Glomerular endothelial cell (primary cell): ENCODE measurements around the gene IL1RAPL2. TPM values are rescaled to one million over a fixed set of nuclear protein-coding genes. Genes with fewer than 3 reads are reported as not detected.
"Not testable (repeated sequence)": the region's sequence is repeated elsewhere in the genome, so short reads cannot be mapped to it uniquely, and the experiment has no call there.

ENCODE experiments used
- DNase-seq: peaks from one replicate; pipeline ENCODE4 v3.0.0-alpha.2; 2011; ENCODE audit warnings: low read depth, low spot score; ENCODE audit errors: extremely low read depth
- total RNA-seq: library from RNA; depleted of rRNA; stranded (reverse); fragments of >200 nt; gene quantifications from 2 replicates; pipeline ENCODE4 v1.2.3, GENCODE V29; 2015

IL1RAPL2 gene
- total RNA-seq, 1 donor from 2014 or later, result not detected

- DNase-seq, result no peak
Measured at GRCh38 chrX:105006103-105006502, 440.1 kb downstream of the IL1RAPL2 start.

GRCh38 chrX:105006996-105007395 is 441.0 kb downstream of the IL1RAPL2 start:
- DNase-seq, result no peak

GRCh38 chrX:105013719-105014118 is 447.7 kb downstream of the IL1RAPL2 start:
- no peak for DNase-seq

DNA sequence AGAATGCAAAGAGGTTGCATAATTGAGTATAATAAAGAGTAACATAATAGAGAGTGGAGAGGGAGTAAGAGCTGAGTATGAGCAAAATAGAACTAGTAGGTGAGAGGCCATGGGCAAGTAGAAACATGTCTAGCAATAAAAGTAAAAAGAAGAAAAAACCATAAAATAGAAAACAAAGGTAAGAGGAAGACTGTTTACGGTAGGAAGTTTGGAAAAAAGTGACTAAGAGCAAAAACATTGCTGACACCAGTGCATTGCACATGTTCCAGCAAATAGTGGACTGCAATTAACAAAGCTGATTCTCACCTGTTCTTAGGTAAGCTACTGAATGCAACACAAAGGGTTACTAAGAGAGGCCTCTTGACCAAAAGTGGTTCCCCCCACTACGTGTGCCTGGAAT is 451.6 kb downstream of the IL1RAPL2 start:
- DNase-seq, result no peak

DNA sequence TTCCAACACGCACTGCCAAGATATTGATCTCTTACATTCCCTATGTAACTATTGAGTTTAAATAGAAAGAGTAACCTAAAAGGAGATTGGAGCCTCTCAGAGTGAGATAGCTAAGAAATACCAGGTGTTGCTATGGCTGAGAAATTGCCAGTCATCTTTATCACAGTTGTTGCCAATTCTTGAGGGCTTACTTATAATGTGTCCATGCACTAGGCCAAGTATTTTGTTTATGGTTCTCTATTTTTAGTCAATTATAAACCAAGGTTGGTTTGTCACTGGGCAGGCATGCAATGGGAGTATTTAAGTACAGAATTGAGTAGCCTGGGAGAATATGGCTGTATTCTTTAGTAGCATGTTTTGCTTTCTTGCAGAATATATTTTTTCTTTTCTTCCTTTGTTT is 452.9 kb downstream of the IL1RAPL2 start:
- no peak for DNase-seq

GRCh38 chrX:105028962-105029361 is 463.0 kb downstream of the IL1RAPL2 start:
- not testable (repeated sequence) for DNase-seq

DNA sequence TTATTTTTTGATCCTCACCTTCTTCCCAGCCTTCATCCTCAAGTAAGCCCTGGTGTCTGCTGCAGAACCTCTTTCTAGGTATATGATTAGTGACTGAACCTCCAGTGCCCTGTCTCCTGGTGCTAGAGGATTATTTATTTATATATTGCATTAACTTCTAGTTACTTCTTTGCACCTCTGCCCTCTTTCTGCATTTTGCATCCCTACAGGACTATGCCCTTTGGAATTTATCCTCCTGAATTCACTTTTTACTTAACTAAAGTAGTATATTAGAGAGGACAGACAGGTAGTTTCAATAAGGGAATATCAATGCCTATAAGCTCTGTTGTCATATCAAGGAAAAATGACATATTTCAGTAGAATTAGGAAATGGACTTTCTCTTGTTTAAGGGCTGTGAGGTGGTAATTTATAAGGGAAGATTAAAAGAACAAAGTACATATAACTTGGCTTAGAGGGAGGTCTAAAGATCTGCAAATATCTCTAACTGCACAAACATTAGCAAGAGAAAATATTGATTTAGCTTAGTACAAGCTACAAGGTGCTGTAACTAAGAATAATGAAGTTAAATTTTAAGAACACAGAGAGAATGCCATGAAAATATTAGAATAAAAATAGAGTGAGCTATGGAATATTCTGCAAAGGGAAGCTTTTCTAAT is 472.8 kb downstream of the IL1RAPL2 start:
- no peak for DNase-seq

DNA sequence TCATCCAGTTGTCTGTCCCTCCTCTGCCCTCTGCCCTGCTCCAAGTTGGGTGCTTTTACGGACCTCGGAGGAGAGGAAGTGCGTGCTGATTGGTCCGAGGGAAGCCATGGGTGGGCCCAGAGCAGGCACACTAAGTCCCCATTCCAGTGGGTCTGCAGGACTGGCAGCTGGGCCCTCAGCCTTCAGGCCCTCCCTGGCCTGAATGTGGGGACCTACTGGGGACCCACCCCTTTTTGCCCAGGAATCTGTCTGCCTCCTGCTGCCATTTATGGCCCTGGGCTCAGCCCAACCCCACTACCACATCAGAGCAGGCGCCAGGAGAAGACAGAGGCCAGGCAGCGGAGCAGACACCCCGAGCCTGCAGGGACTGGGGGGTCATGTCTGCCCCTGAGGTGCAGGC is 484.9 kb downstream of the IL1RAPL2 start:
- DNase-seq, result no peak

GRCh38 chrX:105051364-105051763 is 485.4 kb downstream of the IL1RAPL2 start:
- DNase-seq, result no peak

GRCh38 chrX:105052926-105053325 is 486.9 kb downstream of the IL1RAPL2 start:
- DNase-seq, result no peak

GRCh38 chrX:105063743-105064142 is 497.7 kb downstream of the IL1RAPL2 start:
- no peak for DNase-seq

GRCh38 chrX:105098201-105098600 is 532.2 kb downstream of the IL1RAPL2 start:
- DNase-seq, result no peak

GRCh38 chrX:105098812-105099211 is 532.8 kb downstream of the IL1RAPL2 start:
- DNase-seq, result no peak

DNA sequence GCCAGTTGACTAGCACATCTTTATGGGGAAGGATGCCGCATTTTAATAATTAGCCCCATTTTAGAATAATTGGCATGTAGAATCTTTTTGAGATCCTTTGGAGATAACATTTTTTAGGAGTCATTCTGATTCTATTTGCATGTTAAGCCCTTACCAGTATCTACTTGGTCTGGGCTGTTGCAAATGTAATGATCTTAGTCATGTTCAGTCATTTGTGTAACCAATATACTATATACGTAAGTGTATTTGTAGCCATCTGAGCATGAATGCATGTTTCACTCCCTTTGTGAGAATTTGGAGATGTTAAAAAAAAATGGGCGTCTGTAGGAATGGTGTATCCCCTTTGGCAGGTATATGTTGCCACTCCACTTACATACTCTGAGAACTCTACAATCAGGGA is 535.4 kb downstream of the IL1RAPL2 start:
- DNase-seq, result no peak

GRCh38 chrX:105109936-105110335 is 543.9 kb downstream of the IL1RAPL2 start:
- no peak for DNase-seq

DNA sequence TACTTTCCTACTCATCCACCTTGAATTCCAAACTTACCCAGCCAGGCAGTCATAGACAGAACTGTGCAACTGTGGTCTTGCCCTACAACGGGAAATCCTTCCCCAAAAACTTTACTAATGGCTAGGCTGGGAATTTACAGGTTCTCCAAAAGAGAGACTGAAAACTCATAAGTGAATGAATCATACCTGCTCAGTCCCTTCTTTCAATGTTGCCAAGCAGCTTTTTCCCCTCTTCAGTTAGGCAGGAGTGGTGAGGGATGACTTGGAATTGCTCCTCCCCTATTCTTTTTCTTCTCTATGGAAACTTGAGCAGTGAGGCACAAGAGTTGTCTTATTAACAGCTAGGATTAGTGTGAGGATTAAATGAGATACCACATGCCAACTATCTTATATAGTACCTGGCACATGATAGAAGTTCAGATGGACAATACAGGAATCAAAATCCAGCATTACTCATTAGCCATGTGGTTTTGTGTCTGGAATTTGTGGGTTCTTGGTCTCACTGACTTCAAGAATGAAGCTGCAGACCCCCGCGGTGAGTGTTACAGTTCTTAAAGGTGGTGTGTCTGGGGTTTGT is 548.6 kb downstream of the IL1RAPL2 start:
- DNase-seq, result no peak

- DNase-seq, result not testable (repeated sequence)
Measured at GRCh38 chrX:105115596-105116320, 549.8 kb downstream of the IL1RAPL2 start.

DNA sequence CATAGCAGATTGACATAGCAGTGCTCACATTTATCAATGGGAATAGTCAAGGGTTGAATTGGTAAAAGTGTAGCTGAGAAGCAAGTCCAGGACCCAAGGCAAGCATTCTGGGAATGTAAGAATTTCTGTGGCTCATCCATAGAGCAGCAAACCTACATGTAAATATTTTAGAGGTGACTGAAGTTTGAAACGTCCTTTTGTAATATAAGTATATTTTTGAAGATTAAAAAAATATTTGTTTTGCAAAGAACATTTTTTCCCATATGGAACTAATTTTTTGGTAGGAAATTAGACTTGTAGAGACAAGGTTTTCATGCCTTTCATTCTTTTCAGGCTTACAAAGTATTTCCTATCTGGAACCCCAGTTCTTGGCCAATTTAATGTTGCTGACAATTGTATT is 550.5 kb downstream of the IL1RAPL2 start:
- DNase-seq, result no peak

DNA sequence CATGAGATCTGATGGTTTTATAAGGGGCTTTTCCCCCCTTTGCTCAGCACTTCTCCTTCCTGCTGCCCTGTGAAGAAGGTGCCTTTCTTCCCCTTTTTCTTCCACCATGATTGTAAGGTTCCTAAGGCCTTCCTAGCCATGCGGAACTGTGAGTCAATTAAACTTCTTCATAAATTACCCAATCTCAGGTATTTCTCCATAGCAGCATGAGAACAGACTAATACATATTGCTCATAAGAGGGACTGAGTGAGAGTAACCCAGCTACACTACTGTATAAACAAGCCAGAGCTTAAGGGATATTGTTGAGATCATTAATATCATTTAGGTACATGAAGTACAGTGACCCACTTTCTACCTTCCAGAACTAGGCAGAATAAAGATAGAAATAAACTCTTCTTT is 551.6 kb downstream of the IL1RAPL2 start:
- no peak for DNase-seq

GRCh38 chrX:105120463-105120862 is 554.5 kb downstream of the IL1RAPL2 start:
- DNase-seq, result no peak

GRCh38 chrX:105121186-105121585 is 555.2 kb downstream of the IL1RAPL2 start:
- no peak for DNase-seq

DNA sequence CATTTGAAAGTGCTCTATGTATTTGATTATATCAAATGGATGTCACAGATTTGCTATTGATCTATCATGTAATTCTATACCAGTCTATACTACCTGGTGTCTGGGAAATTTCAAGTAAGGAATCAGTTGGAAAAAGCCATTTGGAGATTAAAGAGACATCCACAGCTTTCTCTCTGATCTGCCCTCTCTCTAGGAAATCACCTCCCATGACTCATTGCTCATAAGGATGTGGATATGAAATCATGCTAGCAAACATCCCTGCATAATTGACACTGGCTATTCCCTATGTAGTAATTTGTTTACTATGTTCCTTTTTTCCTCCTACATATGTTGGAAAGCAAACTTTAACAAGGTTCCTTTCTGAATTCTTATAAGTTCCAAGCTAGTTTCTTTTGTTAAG is 560.2 kb downstream of the IL1RAPL2 start:
- DNase-seq, result no peak
